ENCODE measurements around the gene EVC2. TPM values are rescaled to one million over a fixed set of nuclear protein-coding genes. Genes with fewer than 3 reads are reported as not detected.

Gene EVC2
- total RNA-seq, 1 donor from 2014 or later = 16.9 TPM

DNA sequence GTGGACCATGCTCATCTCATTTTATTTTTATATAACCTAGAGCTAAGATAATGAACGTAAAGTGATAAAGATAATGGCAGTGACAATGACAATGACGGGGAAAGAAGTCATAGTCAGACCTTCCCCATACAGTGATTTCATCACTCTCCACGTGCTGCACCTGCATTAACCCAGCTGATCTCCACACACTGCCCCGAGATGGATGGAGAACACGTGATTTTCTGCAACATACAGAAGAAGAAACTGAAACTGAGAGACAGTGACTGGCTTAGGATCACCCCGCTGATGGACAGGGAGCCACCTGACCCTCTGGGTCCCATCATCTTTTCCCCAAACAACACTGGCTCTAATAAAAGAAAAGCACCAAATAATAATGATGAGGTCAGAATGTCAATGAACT lies 22.0 kb downstream of the EVC2 start:
- H3K4me3 Mint-ChIP-seq = no peak overlapping the region
- no peak overlapping the region for H3K27ac Mint-ChIP-seq
- H3K27me3 Mint-ChIP-seq (ENCODE audit: low read depth) = no peaks in the 10 kb centered on the region
- peaks cover 4% of the 10 kb centered on the region for H3K9me3 Mint-ChIP-seq
- H3K36me3 Mint-ChIP-seq = peaks cover 49% of the 10 kb centered on the region
- DNase-seq (ENCODE audit: low spot score in 2 of 2, unreplicated experiment in 2 of 2) = no peak
- TF ChIP-seq, protein P1, sequence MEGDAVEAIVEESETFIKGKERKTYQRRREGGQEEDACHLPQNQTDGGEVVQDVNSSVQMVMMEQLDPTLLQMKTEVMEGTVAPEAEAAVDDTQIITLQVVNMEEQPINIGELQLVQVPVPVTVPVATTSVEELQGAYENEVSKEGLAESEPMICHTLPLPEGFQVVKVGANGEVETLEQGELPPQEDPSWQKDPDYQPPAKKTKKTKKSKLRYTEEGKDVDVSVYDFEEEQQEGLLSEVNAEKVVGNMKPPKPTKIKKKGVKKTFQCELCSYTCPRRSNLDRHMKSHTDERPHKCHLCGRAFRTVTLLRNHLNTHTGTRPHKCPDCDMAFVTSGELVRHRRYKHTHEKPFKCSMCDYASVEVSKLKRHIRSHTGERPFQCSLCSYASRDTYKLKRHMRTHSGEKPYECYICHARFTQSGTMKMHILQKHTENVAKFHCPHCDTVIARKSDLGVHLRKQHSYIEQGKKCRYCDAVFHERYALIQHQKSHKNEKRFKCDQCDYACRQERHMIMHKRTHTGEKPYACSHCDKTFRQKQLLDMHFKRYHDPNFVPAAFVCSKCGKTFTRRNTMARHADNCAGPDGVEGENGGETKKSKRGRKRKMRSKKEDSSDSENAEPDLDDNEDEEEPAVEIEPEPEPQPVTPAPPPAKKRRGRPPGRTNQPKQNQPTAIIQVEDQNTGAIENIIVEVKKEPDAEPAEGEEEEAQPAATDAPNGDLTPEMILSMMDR (IDR thresholded peaks at IDR 0.05; ENCODE audit: unreplicated experiment) = no peak
- H3K4me1 Mint-ChIP-seq = no peaks in the 10 kb centered on the region

DNA sequence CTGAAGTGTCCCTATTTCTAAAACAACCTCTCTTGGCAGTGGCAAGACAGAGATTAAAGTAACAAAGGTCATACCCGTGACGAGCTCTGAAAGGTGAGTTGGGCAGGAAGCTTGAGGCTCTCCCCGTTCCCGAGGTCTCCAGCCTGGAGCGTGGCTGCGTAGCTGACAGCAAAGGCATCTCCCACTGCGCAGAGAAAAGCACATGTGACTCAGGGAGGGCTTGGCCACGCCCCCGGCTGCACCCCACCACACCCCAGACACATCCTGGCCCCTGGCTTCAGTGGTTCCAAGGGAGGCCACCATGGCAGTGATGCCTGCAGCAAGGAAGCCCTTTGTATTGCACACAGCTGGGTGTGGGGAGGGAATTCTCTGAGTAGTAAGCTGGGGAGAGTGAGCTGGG lies 23.1 kb downstream of the EVC2 start:
- no peak overlapping the region for H3K27ac Mint-ChIP-seq
- peaks cover 51% of the 10 kb centered on the region for H3K36me3 Mint-ChIP-seq
- H3K4me1 Mint-ChIP-seq = no peaks in the 10 kb centered on the region
- H3K4me3 Mint-ChIP-seq = no peak overlapping the region
- peaks cover 4% of the 10 kb centered on the region for H3K9me3 Mint-ChIP-seq
- no peaks in the 10 kb centered on the region for H3K27me3 Mint-ChIP-seq (ENCODE audit: low read depth)
- no peak for DNase-seq (ENCODE audit: low spot score in 2 of 2, unreplicated experiment in 2 of 2)
- TF ChIP-seq, protein P1 (IDR thresholded peaks at IDR 0.05; ENCODE audit: unreplicated experiment) = no peak

DNA sequence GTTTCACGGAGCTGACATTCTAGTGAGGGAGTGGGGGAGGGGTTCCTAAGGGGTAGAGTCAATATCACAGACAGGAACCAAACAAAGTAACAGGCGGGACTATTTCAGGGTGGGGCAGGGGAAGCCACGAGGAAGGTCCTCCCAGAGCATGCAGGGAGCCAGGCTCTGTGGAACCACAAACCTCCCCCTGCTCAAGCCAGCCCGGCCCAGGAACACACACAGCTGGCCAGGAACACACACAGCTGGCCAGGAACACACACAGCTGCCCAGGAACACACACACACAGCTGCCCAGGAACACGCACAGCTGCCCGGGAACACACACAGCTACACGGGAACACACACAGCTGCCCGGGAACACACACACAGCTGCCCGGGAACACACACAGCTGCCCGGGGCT lies 24.8 kb downstream of the EVC2 start:
- DNase-seq (ENCODE audit: low spot score in 2 of 2, unreplicated experiment in 2 of 2) = no peak
- TF ChIP-seq, protein P1 (IDR thresholded peaks at IDR 0.05; ENCODE audit: unreplicated experiment) = no peak
- Mint-ChIP-seq H3K4me3 (no peak overlapping the region), H3K36me3 (peaks cover 47% of the 10 kb centered on the region), H3K27ac (no peak overlapping the region), H3K4me1 (no peaks in the 10 kb centered on the region), H3K9me3 (peaks cover 4% of the 10 kb centered on the region), H3K27me3 (ENCODE audit: low read depth) (no peaks in the 10 kb centered on the region)

DNA sequence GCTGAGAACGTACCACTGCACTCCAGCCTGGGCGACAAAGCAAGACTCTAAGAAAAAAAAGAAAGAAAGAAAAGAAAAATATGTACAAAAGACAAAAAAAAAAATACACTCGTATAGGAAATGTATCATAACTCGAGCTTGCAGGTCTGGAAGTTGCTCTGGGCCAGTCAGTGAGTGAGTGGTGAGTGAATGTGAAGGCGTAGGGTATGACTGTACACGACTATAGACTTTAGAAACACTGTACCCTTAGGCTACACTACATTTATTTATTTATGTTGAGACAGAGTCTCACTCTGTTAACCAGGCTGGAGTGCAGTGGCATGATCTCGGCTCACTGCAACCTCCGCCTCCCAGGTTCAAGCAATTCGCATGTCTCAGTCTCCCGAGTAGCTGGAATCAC lies 29.4 kb downstream of the EVC2 start:
- TF ChIP-seq, protein P1 (IDR thresholded peaks at IDR 0.05; ENCODE audit: unreplicated experiment) = no peak
- Mint-ChIP-seq H3K4me1 (no peaks in the 10 kb centered on the region), H3K9me3 (no peaks in the 10 kb centered on the region), H3K36me3 (peaks cover 35% of the 10 kb centered on the region), H3K27ac (no peak overlapping the region), H3K4me3 (no peak overlapping the region), H3K27me3 (ENCODE audit: low read depth) (no peaks in the 10 kb centered on the region)
- no peak for DNase-seq (ENCODE audit: low spot score in 2 of 2, unreplicated experiment in 2 of 2)

DNA sequence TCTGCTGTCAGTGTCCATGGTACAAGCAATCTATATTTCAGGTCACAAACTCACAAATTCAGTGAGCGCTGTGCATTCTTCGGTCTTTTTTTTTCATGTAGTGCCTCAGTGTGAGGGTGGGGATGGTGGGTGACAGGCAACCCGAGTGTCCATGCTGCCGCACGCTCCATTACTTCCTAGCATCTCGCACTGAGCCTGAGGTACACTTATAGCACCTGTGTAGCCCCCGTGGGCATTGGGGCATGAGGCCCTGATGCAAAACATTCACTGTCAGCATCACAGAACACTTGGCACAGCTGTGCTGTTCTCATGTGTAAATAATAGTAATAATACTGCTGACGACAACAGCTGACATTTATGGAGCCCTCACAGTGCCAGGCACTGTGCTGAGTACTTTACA lies 31.6 kb downstream of the EVC2 start:
- peaks cover 31% of the 10 kb centered on the region for H3K36me3 Mint-ChIP-seq
- no peaks in the 10 kb centered on the region for H3K9me3 Mint-ChIP-seq
- H3K4me1 Mint-ChIP-seq = no peaks in the 10 kb centered on the region
- H3K4me3 Mint-ChIP-seq = no peak overlapping the region
- no peak for DNase-seq (ENCODE audit: low spot score in 2 of 2, unreplicated experiment in 2 of 2)
- H3K27ac Mint-ChIP-seq = no peak overlapping the region
- TF ChIP-seq, protein P1 (IDR thresholded peaks at IDR 0.05; ENCODE audit: unreplicated experiment) = no peak
- no peaks in the 10 kb centered on the region for H3K27me3 Mint-ChIP-seq (ENCODE audit: low read depth)

DNA sequence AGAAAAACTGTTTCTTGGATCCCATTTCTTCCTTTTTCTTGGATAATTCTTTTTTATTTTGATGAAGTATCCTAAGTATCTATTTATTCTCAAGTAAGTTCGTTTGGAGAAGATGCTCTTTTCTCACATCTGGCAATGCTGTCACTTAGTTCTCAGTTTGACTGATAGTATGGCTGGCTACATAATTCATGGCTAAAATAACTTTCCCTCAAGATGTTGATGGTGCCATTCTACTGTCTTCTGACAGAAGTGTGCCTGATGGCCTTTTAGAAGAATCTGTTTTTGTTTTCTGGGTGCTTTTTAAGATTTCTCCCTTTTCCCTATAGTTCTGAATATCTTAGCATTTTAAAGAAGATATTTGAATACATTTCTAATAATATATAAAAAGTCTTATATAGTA lies 41.6 kb downstream of the EVC2 start:
- DNase-seq (ENCODE audit: low spot score in 2 of 2, unreplicated experiment in 2 of 2) = no peak
- H3K4me1 Mint-ChIP-seq = peaks cover 1% of the 10 kb centered on the region
- TF ChIP-seq, protein P1 (IDR thresholded peaks at IDR 0.05; ENCODE audit: unreplicated experiment) = no peak
- no peak overlapping the region for H3K27ac Mint-ChIP-seq
- H3K27me3 Mint-ChIP-seq (ENCODE audit: low read depth) = no peaks in the 10 kb centered on the region
- no peak overlapping the region for H3K4me3 Mint-ChIP-seq
- H3K9me3 Mint-ChIP-seq = peaks cover 29% of the 10 kb centered on the region
- peaks cover 51% of the 10 kb centered on the region for H3K36me3 Mint-ChIP-seq
